Measurements from ENCODE around the gene LRCH1.

Gene LRCH1

GRCh38 chr13:46731535-46731934 is 178.6 kb downstream of the LRCH1 start:
- Histone ChIP-seq H3K36me3 (ENCODE audit: control insufficient read depth, insufficient read depth, low read length) (peaks cover 7% of the 10 kb centered on the region), H3K4me1 (ENCODE audit: control insufficient read depth, insufficient read depth, low read length) (no peaks in the 10 kb centered on the region), H3K9ac (ENCODE audit: low read length) (no peak overlapping the region), H3K4me3 (ENCODE audit: low read length) (no peak overlapping the region), H3K27me3 (ENCODE audit: control insufficient read depth, insufficient read depth, low read length) (no peaks in the 10 kb centered on the region), H3K9me3 (ENCODE audit: control insufficient read depth, low read length) (no peaks in the 10 kb centered on the region)

GRCh38 chr13:46735425-46735824 is 182.5 kb downstream of the LRCH1 start:
- Histone ChIP-seq H3K27me3 (ENCODE audit: control insufficient read depth, insufficient read depth, low read length) (no peaks in the 10 kb centered on the region), H3K4me1 (ENCODE audit: control insufficient read depth, insufficient read depth, low read length) (no peaks in the 10 kb centered on the region), H3K9ac (ENCODE audit: low read length) (no peak overlapping the region), H3K4me3 (ENCODE audit: low read length) (no peak overlapping the region), H3K36me3 (ENCODE audit: control insufficient read depth, insufficient read depth, low read length) (peaks cover 8% of the 10 kb centered on the region), H3K9me3 (ENCODE audit: control insufficient read depth, low read length) (no peaks in the 10 kb centered on the region)

GRCh38 chr13:46736541-46737310 is 183.8 kb downstream of the LRCH1 start:
- Histone ChIP-seq H3K27me3 (ENCODE audit: control insufficient read depth, insufficient read depth, low read length) (no peaks in the 10 kb centered on the region), H3K9me3 (ENCODE audit: control insufficient read depth, low read length) (no peaks in the 10 kb centered on the region), H3K4me1 (ENCODE audit: control insufficient read depth, insufficient read depth, low read length) (no peaks in the 10 kb centered on the region), H3K36me3 (ENCODE audit: control insufficient read depth, insufficient read depth, low read length) (peaks cover 8% of the 10 kb centered on the region), H3K9ac (ENCODE audit: low read length) (no peak overlapping the region), H3K4me3 (ENCODE audit: low read length) (no peak overlapping the region)

GRCh38 chr13:46738055-46738454 is 185.1 kb downstream of the LRCH1 start:
- Histone ChIP-seq H3K4me3 (ENCODE audit: low read length) (no peak overlapping the region), H3K4me1 (ENCODE audit: control insufficient read depth, insufficient read depth, low read length) (no peaks in the 10 kb centered on the region), H3K9me3 (ENCODE audit: control insufficient read depth, low read length) (no peaks in the 10 kb centered on the region), H3K9ac (ENCODE audit: low read length) (no peak overlapping the region), H3K36me3 (ENCODE audit: control insufficient read depth, insufficient read depth, low read length) (peaks cover 5% of the 10 kb centered on the region), H3K27me3 (ENCODE audit: control insufficient read depth, insufficient read depth, low read length) (no peaks in the 10 kb centered on the region)

GRCh38 chr13:46738766-46739165 is 185.8 kb downstream of the LRCH1 start:
- H3K9me3 ChIP-seq (ENCODE audit: control insufficient read depth, low read length), result no peaks in the 10 kb centered on the region
- no peak overlapping the region for H3K9ac ChIP-seq (ENCODE audit: low read length)
- no peaks in the 10 kb centered on the region for H3K27me3 ChIP-seq (ENCODE audit: control insufficient read depth, insufficient read depth, low read length)
- no peaks in the 10 kb centered on the region for H3K4me1 ChIP-seq (ENCODE audit: control insufficient read depth, insufficient read depth, low read length)
- peaks cover 5% of the 10 kb centered on the region for H3K36me3 ChIP-seq (ENCODE audit: control insufficient read depth, insufficient read depth, low read length)
- no peak overlapping the region for H3K4me3 ChIP-seq (ENCODE audit: low read length)

GRCh38 chr13:46739447-46740098 is 186.6 kb downstream of the LRCH1 start:
- Histone ChIP-seq H3K9ac (ENCODE audit: low read length) (no peak overlapping the region), H3K27me3 (ENCODE audit: control insufficient read depth, insufficient read depth, low read length) (no peaks in the 10 kb centered on the region), H3K36me3 (ENCODE audit: control insufficient read depth, insufficient read depth, low read length) (peaks cover 5% of the 10 kb centered on the region), H3K4me1 (ENCODE audit: control insufficient read depth, insufficient read depth, low read length) (no peaks in the 10 kb centered on the region), H3K9me3 (ENCODE audit: control insufficient read depth, low read length) (no peaks in the 10 kb centered on the region), H3K4me3 (ENCODE audit: low read length) (no peak overlapping the region)

- H3K4me3 ChIP-seq (ENCODE audit: low read length), result no peak overlapping the region
- H3K9me3 ChIP-seq (ENCODE audit: control insufficient read depth, low read length), result no peaks in the 10 kb centered on the region
- H3K36me3 ChIP-seq (ENCODE audit: control insufficient read depth, insufficient read depth, low read length), result no peaks in the 10 kb centered on the region
- H3K9ac ChIP-seq (ENCODE audit: low read length), result no peak overlapping the region
- no peaks in the 10 kb centered on the region for H3K27me3 ChIP-seq (ENCODE audit: control insufficient read depth, insufficient read depth, low read length)
- no peaks in the 10 kb centered on the region for H3K4me1 ChIP-seq (ENCODE audit: control insufficient read depth, insufficient read depth, low read length)
Measured at GRCh38 chr13:46743191-46743590, 190.2 kb downstream of the LRCH1 start.

- H3K9me3 ChIP-seq (ENCODE audit: control insufficient read depth, low read length), result no peaks in the 10 kb centered on the region
- H3K27me3 ChIP-seq (ENCODE audit: control insufficient read depth, insufficient read depth, low read length), result no peaks in the 10 kb centered on the region
- H3K4me1 ChIP-seq (ENCODE audit: control insufficient read depth, insufficient read depth, low read length), result no peaks in the 10 kb centered on the region
- H3K36me3 ChIP-seq (ENCODE audit: control insufficient read depth, insufficient read depth, low read length), result no peaks in the 10 kb centered on the region
- no peak overlapping the region for H3K4me3 ChIP-seq (ENCODE audit: low read length)
- no peak overlapping the region for H3K9ac ChIP-seq (ENCODE audit: low read length)
Measured at GRCh38 chr13:46745062-46745461, 192.1 kb downstream of the LRCH1 start.

- no peaks in the 10 kb centered on the region for H3K9me3 ChIP-seq (ENCODE audit: control insufficient read depth, low read length)
- no peak overlapping the region for H3K9ac ChIP-seq (ENCODE audit: low read length)
- H3K4me3 ChIP-seq (ENCODE audit: low read length), result no peak overlapping the region
- no peaks in the 10 kb centered on the region for H3K36me3 ChIP-seq (ENCODE audit: control insufficient read depth, insufficient read depth, low read length)
- H3K4me1 ChIP-seq (ENCODE audit: control insufficient read depth, insufficient read depth, low read length), result no peaks in the 10 kb centered on the region
- no peaks in the 10 kb centered on the region for H3K27me3 ChIP-seq (ENCODE audit: control insufficient read depth, insufficient read depth, low read length)
Measured at GRCh38 chr13:46745706-46746105, 192.7 kb downstream of the LRCH1 start.

- no peak overlapping the region for H3K9ac ChIP-seq (ENCODE audit: low read length)
- peaks cover 4% of the 10 kb centered on the region for H3K4me1 ChIP-seq (ENCODE audit: control insufficient read depth, insufficient read depth, low read length)
- H3K27me3 ChIP-seq (ENCODE audit: control insufficient read depth, insufficient read depth, low read length), result no peaks in the 10 kb centered on the region
- no peaks in the 10 kb centered on the region for H3K9me3 ChIP-seq (ENCODE audit: control insufficient read depth, low read length)
- H3K36me3 ChIP-seq (ENCODE audit: control insufficient read depth, insufficient read depth, low read length), result no peaks in the 10 kb centered on the region
- H3K4me3 ChIP-seq (ENCODE audit: low read length), result no peak overlapping the region
Measured at GRCh38 chr13:46747031-46747820, 194.3 kb downstream of the LRCH1 start.

GRCh38 chr13:46748300-46748699 is 195.3 kb downstream of the LRCH1 start:
- Histone ChIP-seq H3K4me3 (ENCODE audit: low read length) (no peak overlapping the region), H3K27me3 (ENCODE audit: control insufficient read depth, insufficient read depth, low read length) (no peaks in the 10 kb centered on the region), H3K4me1 (ENCODE audit: control insufficient read depth, insufficient read depth, low read length) (peaks cover 4% of the 10 kb centered on the region), H3K9ac (ENCODE audit: low read length) (no peak overlapping the region), H3K9me3 (ENCODE audit: control insufficient read depth, low read length) (no peaks in the 10 kb centered on the region), H3K36me3 (ENCODE audit: control insufficient read depth, insufficient read depth, low read length) (no peaks in the 10 kb centered on the region)

GRCh38 chr13:46749951-46750350 is 197.0 kb downstream of the LRCH1 start:
- Histone ChIP-seq H3K36me3 (ENCODE audit: control insufficient read depth, insufficient read depth, low read length) (no peaks in the 10 kb centered on the region), H3K9me3 (ENCODE audit: control insufficient read depth, low read length) (no peaks in the 10 kb centered on the region), H3K4me3 (ENCODE audit: low read length) (no peak overlapping the region), H3K4me1 (ENCODE audit: control insufficient read depth, insufficient read depth, low read length) (peaks cover 15% of the 10 kb centered on the region), H3K9ac (ENCODE audit: low read length) (no peak overlapping the region), H3K27me3 (ENCODE audit: control insufficient read depth, insufficient read depth, low read length) (no peaks in the 10 kb centered on the region)
